ENCODE data around the gene RBM17.

RBM17 gene

DNA sequence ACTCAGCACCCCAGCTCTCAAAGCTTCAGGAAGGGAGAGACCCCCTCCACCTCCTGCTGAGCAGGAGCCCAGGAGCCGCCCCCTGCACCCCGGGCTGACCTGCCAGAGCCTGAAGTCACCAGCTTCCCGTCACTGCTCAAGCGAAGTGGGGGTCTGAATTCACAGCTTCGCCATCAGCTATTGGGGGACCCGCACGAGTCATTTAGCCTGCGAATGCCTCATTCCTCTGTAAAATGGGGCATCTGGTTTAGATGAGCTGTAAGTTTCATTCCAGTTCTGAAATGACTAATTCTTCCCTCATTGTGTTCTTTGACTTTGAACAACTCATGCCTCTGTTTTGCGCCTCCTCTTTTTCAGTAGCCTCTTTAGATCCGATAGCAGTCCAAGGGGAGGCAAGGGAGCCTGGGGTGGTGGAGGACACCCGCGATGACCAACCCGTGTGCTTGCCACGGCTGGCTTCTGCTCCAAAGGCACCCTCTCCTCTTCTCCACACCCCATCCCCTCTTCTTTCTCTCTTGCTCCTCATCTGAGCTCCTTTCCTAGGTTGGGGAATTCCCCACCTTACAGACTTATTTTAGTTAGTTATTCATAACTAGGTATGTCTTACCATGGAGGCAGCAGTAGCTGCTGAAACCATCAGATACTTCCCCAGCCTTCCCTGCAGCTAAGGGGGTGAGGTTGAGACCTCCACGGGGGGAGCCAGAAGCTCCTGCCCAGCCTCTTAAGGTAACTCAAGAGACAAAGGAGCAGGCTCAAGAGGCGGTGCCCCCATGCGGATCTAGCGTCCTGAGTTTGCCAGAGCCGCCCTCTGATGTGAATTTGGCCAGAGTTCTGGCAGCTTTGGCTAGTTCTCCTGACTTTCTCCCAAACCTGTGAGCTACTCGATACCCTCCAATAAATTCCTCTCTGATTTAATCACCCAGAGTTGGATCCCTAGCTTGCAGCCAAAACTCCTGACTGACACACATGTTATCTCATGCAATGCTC, 47.7 kb downstream of the RBM17 start:
- no peaks in the 10 kb centered on the region for H3K36me3 ChIP-seq (ENCODE audit: control insufficient read depth in 4 of 4, insufficient read depth in 4 of 4, low read length in 3 of 4)
- no peaks in the 10 kb centered on the region for H3K27me3 ChIP-seq (replicated peaks in 2 of 5; ENCODE audit: control insufficient read depth in 4 of 5, insufficient read depth in 5 of 5, low read length in 4 of 5)
- no peak overlapping the region for H3K4me3 ChIP-seq (ENCODE audit: control insufficient read depth in 1 of 7, extremely low read depth in 1 of 7, insufficient read depth in 4 of 7, low read depth in 2 of 7, low read length in 6 of 7)
- CTCF ChIA-PET = interaction anchor here (0.6 to 4.9 kb wide), 16 partner anchors 7 to 281 kb away, joined by 3 to 31 read pairs (median 4); no protein-coding TSS in a partner anchor
- no peaks in the 10 kb centered on the region for H3K9me3 ChIP-seq (ENCODE audit: control extremely low read depth in 1 of 5, control insufficient read depth in 4 of 5, insufficient read depth in 2 of 5, low read depth in 1 of 5, low read length in 4 of 5)
- no peak overlapping the region for H3K27ac ChIP-seq (ENCODE audit: insufficient read depth in 1 of 2, low read depth in 1 of 2, low read length in 2 of 2, poor library complexity in 1 of 2, severe bottlenecking in 2 of 2)
- no peak for DNase-seq
- 87% methylated on average over 18 of the region's 20 CpGs for WGBS (ENCODE audit: insufficient coverage)
- H3K4me1 ChIP-seq (ENCODE audit: control extremely low read depth in 1 of 4, control insufficient read depth in 4 of 4, insufficient read depth in 4 of 4, low read length in 3 of 4) = peaks cover 0 to 25% (median 23%) of the 10 kb centered on the region in 4 experiments
- POLR2A ChIA-PET = interaction anchor here (2.3 kb wide), 1 partner anchor 8 kb away, joined by 7 read pairs; no protein-coding TSS in a partner anchor

DNA sequence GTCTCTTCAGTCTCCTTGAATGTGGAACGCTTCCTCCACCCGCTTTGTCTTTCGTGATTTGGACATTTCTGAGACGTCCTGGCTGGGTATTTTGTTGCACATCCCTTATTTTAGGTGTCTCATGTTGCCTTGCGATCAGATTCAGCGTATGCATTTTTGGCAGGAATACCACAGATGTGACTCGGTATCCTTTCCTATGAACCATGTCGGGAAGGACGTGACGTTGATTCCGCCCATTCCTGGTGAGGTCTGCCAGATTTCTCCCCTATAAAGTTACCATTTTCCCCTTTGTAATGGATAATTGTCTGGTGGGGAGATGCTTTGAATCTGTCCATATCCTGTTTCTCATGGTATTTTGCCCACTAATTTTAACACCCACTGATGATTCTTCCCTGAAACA, 49.6 kb downstream of the RBM17 start:
- no peak for DNase-seq
- Histone ChIP-seq H3K27me3 (replicated peaks in 2 of 5; ENCODE audit: control insufficient read depth in 4 of 5, insufficient read depth in 5 of 5, low read length in 4 of 5) (no peaks in the 10 kb centered on the region), H3K27ac (ENCODE audit: insufficient read depth in 1 of 2, low read depth in 1 of 2, low read length in 2 of 2, poor library complexity in 1 of 2, severe bottlenecking in 2 of 2) (no peak overlapping the region), H3K4me3 (ENCODE audit: control insufficient read depth in 1 of 7, extremely low read depth in 1 of 7, insufficient read depth in 4 of 7, low read depth in 2 of 7, low read length in 6 of 7) (no peak overlapping the region), H3K9me3 (ENCODE audit: control extremely low read depth in 1 of 5, control insufficient read depth in 4 of 5, insufficient read depth in 2 of 5, low read depth in 1 of 5, low read length in 4 of 5) (no peaks in the 10 kb centered on the region), H3K36me3 (ENCODE audit: control insufficient read depth in 4 of 4, insufficient read depth in 4 of 4, low read length in 3 of 4) (no peaks in the 10 kb centered on the region), H3K4me1 (ENCODE audit: control extremely low read depth in 1 of 4, control insufficient read depth in 4 of 4, insufficient read depth in 4 of 4, low read length in 3 of 4) (peaks cover 0 to 28% (median 25%) of the 10 kb centered on the region in 4 experiments)
- POLR2A ChIA-PET = no interaction called here
- whole genome bisulfite sequencing (ENCODE audit: insufficient coverage) = 98% methylated on average over 7 of the region's 11 CpGs
- CTCF ChIA-PET = interaction anchor here (1.4 to 4.9 kb wide), 4 partner anchors 9 to 32 kb away, joined by 5 to 31 read pairs (median 18); no protein-coding TSS in a partner anchor

GRCh38 chr10:6139470-6139869, 50.6 kb downstream of the RBM17 start:
- Histone ChIP-seq H3K9me3 (ENCODE audit: control extremely low read depth in 1 of 5, control insufficient read depth in 4 of 5, insufficient read depth in 2 of 5, low read depth in 1 of 5, low read length in 4 of 5) (no peaks in the 10 kb centered on the region), H3K27me3 (replicated peaks in 2 of 5; ENCODE audit: control insufficient read depth in 4 of 5, insufficient read depth in 5 of 5, low read length in 4 of 5) (no peaks in the 10 kb centered on the region), H3K4me3 (ENCODE audit: control insufficient read depth in 1 of 7, extremely low read depth in 1 of 7, insufficient read depth in 4 of 7, low read depth in 2 of 7, low read length in 6 of 7) (no peak overlapping the region), H3K27ac (ENCODE audit: insufficient read depth in 1 of 2, low read depth in 1 of 2, low read length in 2 of 2, poor library complexity in 1 of 2, severe bottlenecking in 2 of 2) (no peak overlapping the region), H3K4me1 (ENCODE audit: control extremely low read depth in 1 of 4, control insufficient read depth in 4 of 4, insufficient read depth in 4 of 4, low read length in 3 of 4) (peaks cover 0 to 35% (median 33%) of the 10 kb centered on the region in 4 experiments), H3K36me3 (ENCODE audit: control insufficient read depth in 4 of 4, insufficient read depth in 4 of 4, low read length in 3 of 4) (no peaks in the 10 kb centered on the region)
- ChIA-PET POLR2A (interaction anchor here (1.0 kb wide), 1 partner anchor 163 kb away, joined by 4 read pairs; no protein-coding TSS in a partner anchor), CTCF (interaction anchor here (0.6 to 4.6 kb wide), 6 partner anchors 10 to 211 kb away, joined by 3 to 31 read pairs (median 4); no protein-coding TSS in a partner anchor)
- 100% methylated on average over 9 of the region's 11 CpGs for WGBS (ENCODE audit: insufficient coverage)
- no peak for DNase-seq

- peak overlapping the region in 4 of 7 experiments; percentile 17 to 58 (median 30) for H3K4me3 ChIP-seq (ENCODE audit: control insufficient read depth in 1 of 7, extremely low read depth in 1 of 7, insufficient read depth in 4 of 7, low read depth in 2 of 7, low read length in 6 of 7)
- DNase-seq = peak; percentile 51 to 68 (median 58)
- peaks cover 0 to 35% (median 34%) of the 10 kb centered on the region in 4 experiments for H3K4me1 ChIP-seq (ENCODE audit: control extremely low read depth in 1 of 4, control insufficient read depth in 4 of 4, insufficient read depth in 4 of 4, low read length in 3 of 4)
- H3K27ac ChIP-seq (ENCODE audit: insufficient read depth in 1 of 2, low read depth in 1 of 2, low read length in 2 of 2, poor library complexity in 1 of 2, severe bottlenecking in 2 of 2) = no peak overlapping the region
- 68% methylated on average over 21 of the region's 28 CpGs for WGBS (ENCODE audit: insufficient coverage)
- POLR2A ChIA-PET = interaction anchor here (0.7 to 1.1 kb wide), 5 partner anchors 8 to 164 kb away, joined by 3 to 5 read pairs (median 4); no protein-coding TSS in a partner anchor
- no peaks in the 10 kb centered on the region for H3K9me3 ChIP-seq (ENCODE audit: control extremely low read depth in 1 of 5, control insufficient read depth in 4 of 5, insufficient read depth in 2 of 5, low read depth in 1 of 5, low read length in 4 of 5)
- no peaks in the 10 kb centered on the region for H3K27me3 ChIP-seq (replicated peaks in 2 of 5; ENCODE audit: control insufficient read depth in 4 of 5, insufficient read depth in 5 of 5, low read length in 4 of 5)
- H3K36me3 ChIP-seq (ENCODE audit: control insufficient read depth in 4 of 4, insufficient read depth in 4 of 4, low read length in 3 of 4) = no peaks in the 10 kb centered on the region
- CTCF ChIA-PET = interaction anchor here (0.8 to 4.6 kb wide), 7 partner anchors 11 to 262 kb away, joined by 3 to 31 read pairs (median 3); no protein-coding TSS in a partner anchor
These were observed 51.5 kb downstream of the RBM17 start for GRCh38 chr10:6140141-6140841.

DNA sequence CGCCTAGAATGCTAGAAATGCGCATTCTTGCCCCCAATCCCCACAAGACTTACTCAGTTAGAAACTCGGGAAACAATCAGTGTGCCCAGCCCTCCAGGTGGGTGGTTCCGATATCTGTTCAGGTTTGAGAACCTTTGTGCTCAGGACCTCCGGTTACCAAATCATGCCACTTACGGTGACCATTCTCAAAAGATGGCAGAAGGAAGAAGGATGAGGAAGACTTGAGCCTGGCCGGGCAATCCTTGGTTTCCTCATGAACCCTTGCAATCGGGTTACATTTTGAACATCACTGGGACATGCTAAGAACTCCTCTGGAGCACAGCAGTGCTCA, 52.1 kb downstream of the RBM17 start:
- H3K36me3 ChIP-seq (ENCODE audit: control insufficient read depth in 4 of 4, insufficient read depth in 4 of 4, low read length in 3 of 4) = no peaks in the 10 kb centered on the region
- H3K9me3 ChIP-seq (ENCODE audit: control extremely low read depth in 1 of 5, control insufficient read depth in 4 of 5, insufficient read depth in 2 of 5, low read depth in 1 of 5, low read length in 4 of 5) = no peaks in the 10 kb centered on the region
- ChIA-PET POLR2A (interaction anchor here (1.1 kb wide), 2 partner anchors 9 to 10 kb away, joined by 4 to 5 read pairs; no protein-coding TSS in a partner anchor), CTCF (interaction anchor here (0.8 to 4.6 kb wide), 3 partner anchors 11 to 261 kb away, joined by 3 to 31 read pairs (median 3); no protein-coding TSS in a partner anchor)
- no peak for DNase-seq
- no peaks in the 10 kb centered on the region for H3K27me3 ChIP-seq (replicated peaks in 2 of 5; ENCODE audit: control insufficient read depth in 4 of 5, insufficient read depth in 5 of 5, low read length in 4 of 5)
- H3K4me1 ChIP-seq (ENCODE audit: control extremely low read depth in 1 of 4, control insufficient read depth in 4 of 4, insufficient read depth in 4 of 4, low read length in 3 of 4) = peaks cover 0 to 41% (median 40%) of the 10 kb centered on the region in 4 experiments
- H3K27ac ChIP-seq (ENCODE audit: insufficient read depth in 1 of 2, low read depth in 1 of 2, low read length in 2 of 2, poor library complexity in 1 of 2, severe bottlenecking in 2 of 2) = no peak overlapping the region
- WGBS (ENCODE audit: insufficient coverage) = 76% methylated on average over 7 of the region's 8 CpGs
- no peak overlapping the region for H3K4me3 ChIP-seq (ENCODE audit: control insufficient read depth in 1 of 7, extremely low read depth in 1 of 7, insufficient read depth in 4 of 7, low read depth in 2 of 7, low read length in 6 of 7)

GRCh38 chr10:6141296-6142151, 52.7 kb downstream of the RBM17 start:
- 93% methylated on average over 29 of the region's 30 CpGs for WGBS (ENCODE audit: insufficient coverage)
- Histone ChIP-seq H3K36me3 (ENCODE audit: control insufficient read depth in 4 of 4, insufficient read depth in 4 of 4, low read length in 3 of 4) (no peaks in the 10 kb centered on the region), H3K27me3 (replicated peaks in 2 of 5; ENCODE audit: control insufficient read depth in 4 of 5, insufficient read depth in 5 of 5, low read length in 4 of 5) (no peaks in the 10 kb centered on the region), H3K27ac (ENCODE audit: insufficient read depth in 1 of 2, low read depth in 1 of 2, low read length in 2 of 2, poor library complexity in 1 of 2, severe bottlenecking in 2 of 2) (no peak overlapping the region), H3K4me3 (ENCODE audit: control insufficient read depth in 1 of 7, extremely low read depth in 1 of 7, insufficient read depth in 4 of 7, low read depth in 2 of 7, low read length in 6 of 7) (no peak overlapping the region), H3K4me1 (ENCODE audit: control extremely low read depth in 1 of 4, control insufficient read depth in 4 of 4, insufficient read depth in 4 of 4, low read length in 3 of 4) (peaks cover 0 to 47% (median 46%) of the 10 kb centered on the region in 4 experiments), H3K9me3 (ENCODE audit: control extremely low read depth in 1 of 5, control insufficient read depth in 4 of 5, insufficient read depth in 2 of 5, low read depth in 1 of 5, low read length in 4 of 5) (no peaks in the 10 kb centered on the region)
- CTCF ChIA-PET = no interaction called here
- POLR2A ChIA-PET = interaction anchor here (1.1 kb wide), 2 partner anchors 9 to 10 kb away, joined by 4 to 5 read pairs; no protein-coding TSS in a partner anchor
- no peak for DNase-seq

All from common myeloid progenitor, CD34-positive (primary cell).